ENCODE results near the gene KIF5B. TPM values are rescaled to one million over a fixed set of nuclear protein-coding genes. Genes with fewer than 3 reads are reported as not detected.

The KIF5B gene
- total and polyA plus RNA-seq, 2 of the 4 experiments (the other 2 are of a cell fraction) = 33.5 to 68.5 TPM

- ATAC-seq (ENCODE audit: low read depth) (no peak), DNase-seq (peak; percentile 16)
- POLR2A ChIA-PET (ENCODE audit: unreplicated experiment) = no interaction called here
- Histone ChIP-seq H3K56ac (ENCODE audit: extremely low read depth, insufficient read depth, low read length) (no peak overlapping the region), H2AK9ac (replicated peaks; ENCODE audit: low read depth, low read length, poor library complexity) (no peak overlapping the region), H3K79me1 (ENCODE audit: low read depth in 1 of 2, low read length in 2 of 2) (no peaks in the 10 kb centered on the region), H3K4ac (ENCODE audit: low read depth, low read length) (no peak overlapping the region), H3K27me3 (ENCODE audit: control insufficient read depth, insufficient read depth, low read length) (peaks cover 5% of the 10 kb centered on the region), H2BK120ac (ENCODE audit: low read depth, low read length) (no peak overlapping the region), H3K36me3 (ENCODE audit: control insufficient read depth, insufficient read depth, low read length) (no peaks in the 10 kb centered on the region), H3K9me1 (ENCODE audit: insufficient read depth, low read length) (no peaks in the 10 kb centered on the region), H3K27ac (ENCODE audit: insufficient read depth, low read length) (no peak overlapping the region), H4K20me1 (ENCODE audit: insufficient read depth, low read length) (no peaks in the 10 kb centered on the region), H3K4me1 (ENCODE audit: control insufficient read depth, insufficient read depth, low read length) (no peaks in the 10 kb centered on the region), H3K4me2 (ENCODE audit: low read depth, low read length) (no peak overlapping the region), H3K9ac (ENCODE audit: low read depth, low read length) (no peak overlapping the region), H3K4me3 (ENCODE audit: insufficient read depth, low read depth, low read length) (no peak overlapping the region), H2BK15ac (ENCODE audit: low read depth, low read length) (no peak overlapping the region), H2BK5ac (ENCODE audit: low read depth, low read length, poor library complexity, severe bottlenecking) (no peak overlapping the region), H2BK20ac (ENCODE audit: low read depth, low read length) (no peak overlapping the region), H4K91ac (ENCODE audit: insufficient read depth, low read depth, low read length) (no peak overlapping the region), H3K14ac (replicated peaks; ENCODE audit: low read depth, low read length) (no peak overlapping the region), H4K8ac (ENCODE audit: low read depth in 2 of 2, low read length in 2 of 2) (no peak overlapping the region), H2AFZ (replicated peaks; ENCODE audit: low read length, poor library complexity) (no peak overlapping the region), H4K5ac (ENCODE audit: low read depth, low read length) (no peak overlapping the region), H3K9me3 (ENCODE audit: control insufficient read depth, insufficient read depth, low read length) (0 out of 2 replicates have a peak, but pooled peaks cover 2% of the 10 kb centered on the region), H3K23ac (ENCODE audit: low read depth, low read length) (no peak overlapping the region), H3K18ac (ENCODE audit: low read depth, low read length) (no peak overlapping the region), H2AK5ac (ENCODE audit: low read depth, low read length) (no peak overlapping the region)
- intact Hi-C loops (cut with micrococcal nuclease) (no loop called here), in situ Hi-C loops (cut with MboI; ENCODE audit: low sequenced_read_pairs) (no loop called here), dilution Hi-C loops (cut with HindIII; ENCODE audit: low sequenced_read_pairs, unreplicated experiment) (no loop called here)
- no CpG with 5 or more reads among the region's 5 CpGs for WGBS, 2 experiments (ENCODE audit: extremely low coverage in 2 of 2, insufficient read length in 1 of 2)
- TF ChIP-seq POLR2A (IDR thresholded peaks at IDR 0.05; ENCODE audit: low read depth, low read length) (no peak), NFE2L2 (IDR thresholded peaks at IDR 0.05; ENCODE audit: low read depth, low read length) (no peak), USF2 (IDR thresholded peaks at IDR 0.05; ENCODE audit: low read depth, low read length) (no peak), RAD21 (IDR thresholded peaks at IDR 0.05; ENCODE audit: low read length) (no peak), RCOR1 (IDR thresholded peaks at IDR 0.05; ENCODE audit: insufficient replicate concordance, low read length) (no peak), SMC3 (IDR thresholded peaks at IDR 0.05; ENCODE audit: low read depth, low read length) (no peak), FOS (IDR thresholded peaks at IDR 0.05; ENCODE audit: low read depth, low read length) (no peak)
- CTCF ChIA-PET = interaction anchor here (0.6 kb wide), 1 partner anchor 64 kb away, joined by 4 read pairs; no protein-coding TSS in a partner anchor
- BruUV-seq (replicated peaks) = no TSS peak
Observed at GRCh38 chr10:32104622-32105509, 48.6 kb upstream of the KIF5B start.
